RCC 7860 (cell line): Measurements from ENCODE around the gene LMOD1.

Experiments used
- DNase-seq: peaks from one replicate; pipeline ENCODE4 v3.0.0-alpha.2; 2015; ENCODE audit warnings: low spot score
- FAIRE-seq: peaks from 2 replicates; lab custom pipeline; 2012; peaks lifted over from hg19 to GRCh38; lab: Jason Lieb, UNC

Gene LMOD1

GRCh38 chr1:201895120-201895665, 51.2 kb downstream of the LMOD1 start:
- DNase-seq (no peak), FAIRE-seq (no peak)

- DNase-seq (no peak), FAIRE-seq (no peak)
Measured at GRCh38 chr1:201894343-201895119, 51.8 kb downstream of the LMOD1 start.

DNA sequence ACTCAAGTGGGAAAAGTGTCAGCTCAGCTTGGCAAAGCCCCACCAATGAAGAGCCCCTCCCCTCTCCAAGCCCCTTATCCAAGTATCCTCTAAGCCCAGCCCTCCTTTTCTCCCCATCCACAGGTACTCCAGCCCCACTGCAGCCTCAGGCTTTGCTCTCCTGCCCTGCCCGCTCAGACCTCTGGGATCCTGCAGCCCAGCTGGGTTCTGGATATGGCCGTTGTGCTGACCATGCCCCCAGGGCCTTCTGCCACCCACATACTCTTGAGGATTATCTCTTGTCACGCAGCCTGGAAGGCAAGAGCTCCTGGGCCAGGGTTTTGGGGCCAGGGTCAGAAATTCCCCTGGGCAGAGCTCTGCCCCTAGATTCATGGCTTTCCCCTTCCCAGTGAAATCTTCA, 52.9 kb downstream of the LMOD1 start:
- FAIRE-seq: no peak
- DNase-seq: no peak

DNA sequence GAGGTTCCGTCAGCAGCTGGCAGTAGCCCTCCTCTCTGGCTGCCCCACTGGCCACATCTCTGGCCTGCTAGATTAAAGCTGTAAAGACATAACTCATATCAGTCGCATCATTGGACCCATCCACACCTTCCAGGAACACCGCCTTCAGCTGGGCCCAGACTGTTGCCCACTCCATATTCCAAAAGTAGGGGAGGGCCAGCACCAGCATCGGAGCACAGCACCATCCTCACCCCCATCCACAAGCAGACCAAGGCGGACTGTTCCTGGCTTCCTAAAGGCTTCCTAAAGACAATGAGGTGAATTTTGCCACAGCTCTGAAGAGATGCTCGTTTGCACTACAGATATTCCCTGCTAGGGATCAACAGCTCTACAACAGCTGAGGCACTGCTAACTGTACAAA, 54.1 kb downstream of the LMOD1 start:
- FAIRE-seq (no peak), DNase-seq (no peak)

GRCh38 chr1:201891451-201892045, 54.8 kb downstream of the LMOD1 start:
- FAIRE-seq: no peak
- DNase-seq: no peak

GRCh38 chr1:201890806-201891450, 55.4 kb downstream of the LMOD1 start:
- DNase-seq (no peak), FAIRE-seq (no peak)

DNA sequence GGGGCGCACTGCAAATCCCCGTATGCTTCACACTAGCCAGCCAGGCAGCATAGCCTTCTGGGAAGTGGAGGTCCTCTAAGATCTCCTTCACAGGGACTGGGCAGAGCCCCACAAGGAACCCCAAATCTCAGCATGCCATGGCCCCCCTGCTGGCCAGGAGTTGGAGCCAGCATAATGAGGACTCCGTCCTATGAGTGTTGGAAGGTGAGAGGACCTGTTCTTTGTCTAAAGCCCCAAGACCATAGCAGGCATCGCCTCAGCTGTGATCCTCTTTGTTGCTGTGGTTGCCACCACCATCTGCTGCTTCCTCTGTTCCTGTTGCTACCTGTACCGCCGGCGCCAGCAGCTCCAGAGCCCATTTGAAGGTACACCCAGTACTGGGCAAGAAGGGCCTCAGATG, 56.1 kb downstream of the LMOD1 start:
- FAIRE-seq (no peak), DNase-seq (no peak)

- FAIRE-seq (no peak), DNase-seq (no peak)
Measured at GRCh38 chr1:201889090-201889968, 57.0 kb downstream of the LMOD1 start.

DNA sequence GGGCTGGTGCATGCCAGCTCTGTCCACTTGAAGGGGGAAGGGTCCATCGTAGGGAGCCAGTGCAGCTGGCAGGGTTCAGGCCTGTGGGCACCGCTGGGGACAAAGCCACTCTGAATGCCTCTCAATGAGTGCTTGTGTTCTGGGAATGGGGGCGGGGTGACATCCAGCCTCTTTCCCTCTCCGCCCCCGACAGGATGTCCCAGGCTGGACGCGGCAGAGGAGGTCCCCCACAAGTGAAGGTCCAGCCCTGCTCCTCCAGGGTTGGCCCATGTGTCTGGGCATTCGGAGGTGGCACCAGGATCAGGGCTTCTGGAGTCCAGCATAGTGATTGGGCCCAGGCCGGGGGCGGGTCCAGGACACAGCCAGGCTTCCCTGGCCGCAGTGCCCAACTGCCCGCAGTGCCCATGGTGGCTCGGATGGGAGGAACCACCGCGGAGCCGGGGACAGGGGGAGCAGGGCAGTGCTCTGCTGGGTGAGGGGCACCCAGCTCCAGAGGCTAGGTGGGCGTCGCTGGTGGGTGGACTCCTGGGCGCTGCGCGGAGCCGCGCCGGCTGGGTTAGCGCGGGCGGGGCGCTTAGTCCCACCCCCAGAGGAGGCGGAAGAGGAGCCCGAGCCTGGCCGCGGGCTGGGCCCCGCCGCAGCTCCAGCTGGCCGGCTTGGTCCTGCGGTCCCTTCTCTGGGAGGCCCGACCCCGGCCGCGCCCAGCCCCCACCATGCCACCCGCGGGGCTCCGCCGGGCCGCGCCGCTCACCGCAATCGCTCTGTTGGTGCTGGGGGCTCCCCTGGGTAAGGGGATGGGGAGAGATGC, 57.9 kb downstream of the LMOD1 start, which contains the start of gene SHISA4:
Gene SHISA4 (plus strand): TSS at position 617 of the 808 bp plus-strand sequence. CDS start 97 bp downstream, at position 714.
- DNase-seq (peak; percentile 62), FAIRE-seq (peak; percentile 56)

DNA sequence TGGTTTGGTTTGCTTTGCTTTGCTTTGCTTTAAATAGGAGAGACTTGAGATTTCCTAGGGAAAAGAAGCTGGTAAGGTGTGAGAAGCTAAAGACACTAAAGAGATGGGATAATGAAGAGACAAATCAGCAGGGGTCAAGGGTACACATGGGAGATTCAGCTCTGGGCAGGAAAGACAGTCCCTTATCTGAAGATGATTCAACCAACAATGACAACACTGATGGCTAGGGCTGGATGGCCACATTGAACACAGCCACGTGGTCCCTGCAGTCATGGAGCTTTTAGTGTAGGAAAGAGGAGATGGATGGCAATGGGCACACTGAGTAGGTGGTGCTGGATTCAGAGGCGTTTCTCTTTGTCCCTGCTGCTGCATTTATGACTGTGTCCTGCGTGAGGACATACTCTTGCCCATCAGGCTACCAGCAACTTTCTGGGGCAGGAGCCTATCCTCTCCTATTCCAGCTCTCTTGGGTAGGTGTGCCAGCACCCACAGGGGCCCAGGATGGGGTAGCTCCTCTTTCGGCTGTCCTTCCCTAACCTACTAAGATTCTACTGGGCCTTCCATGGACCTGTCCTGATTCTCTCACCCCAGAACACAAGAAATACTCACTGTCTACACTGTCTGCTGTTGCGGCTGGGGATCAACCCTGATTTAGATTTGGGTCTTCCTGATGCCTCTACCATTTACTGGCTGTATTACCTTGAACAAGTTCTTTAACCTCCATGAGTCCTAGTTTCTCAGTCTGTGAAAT, 59.1 kb downstream of the LMOD1 start:
- DNase-seq (no peak), FAIRE-seq (no peak)

GRCh38 chr1:201886103-201886885, 60.1 kb downstream of the LMOD1 start:
- FAIRE-seq: no peak
- no peak for DNase-seq

GRCh38 chr1:201885531-201886075, 60.7 kb downstream of the LMOD1 start:
- DNase-seq (peak; percentile 30), FAIRE-seq (no peak)

- FAIRE-seq: no peak
- no peak for DNase-seq
Measured at GRCh38 chr1:201884425-201884824, 61.9 kb downstream of the LMOD1 start.

DNA sequence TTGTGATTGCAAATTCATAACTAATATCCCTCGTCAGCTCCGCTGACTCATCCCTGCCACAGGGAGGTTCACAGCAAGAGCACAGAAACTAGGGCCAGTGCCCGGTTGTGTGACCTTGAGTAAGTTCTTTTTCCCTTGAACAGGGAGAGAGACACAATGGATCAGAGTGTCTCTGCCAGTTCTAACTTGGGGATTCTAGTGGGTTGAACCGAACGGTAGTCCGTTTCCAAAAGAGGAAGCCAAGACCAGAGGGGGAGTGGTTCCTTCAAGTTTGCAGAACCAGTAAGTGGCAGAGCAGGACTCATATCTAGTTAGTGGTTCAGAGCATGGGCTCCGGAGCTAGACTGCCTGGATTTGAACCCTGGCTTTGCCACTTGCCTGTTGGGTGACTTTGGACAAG, 62.6 kb downstream of the LMOD1 start:
- DNase-seq (no peak), FAIRE-seq (peak; percentile 69)

DNA sequence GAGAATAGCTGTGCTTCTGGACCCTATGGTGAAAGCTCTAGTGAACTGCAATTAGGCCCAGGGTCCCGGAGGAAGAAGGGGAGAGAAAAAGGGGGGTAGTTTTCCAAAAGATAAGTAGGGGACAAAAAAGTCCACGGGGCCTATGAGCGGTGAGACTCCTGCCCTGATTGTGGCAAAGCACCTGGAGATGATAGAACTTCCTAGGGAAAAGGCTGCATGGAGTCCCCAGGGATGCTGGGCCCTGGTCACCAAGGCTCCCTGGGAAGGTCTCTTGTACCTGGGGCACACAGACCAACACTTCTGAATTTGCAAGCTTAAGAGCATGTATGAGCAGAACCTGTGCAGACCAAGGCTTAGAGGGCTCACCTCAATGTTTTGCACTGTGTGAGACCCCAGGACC, 63.1 kb downstream of the LMOD1 start:
- DNase-seq: no peak
- FAIRE-seq: no peak

DNA sequence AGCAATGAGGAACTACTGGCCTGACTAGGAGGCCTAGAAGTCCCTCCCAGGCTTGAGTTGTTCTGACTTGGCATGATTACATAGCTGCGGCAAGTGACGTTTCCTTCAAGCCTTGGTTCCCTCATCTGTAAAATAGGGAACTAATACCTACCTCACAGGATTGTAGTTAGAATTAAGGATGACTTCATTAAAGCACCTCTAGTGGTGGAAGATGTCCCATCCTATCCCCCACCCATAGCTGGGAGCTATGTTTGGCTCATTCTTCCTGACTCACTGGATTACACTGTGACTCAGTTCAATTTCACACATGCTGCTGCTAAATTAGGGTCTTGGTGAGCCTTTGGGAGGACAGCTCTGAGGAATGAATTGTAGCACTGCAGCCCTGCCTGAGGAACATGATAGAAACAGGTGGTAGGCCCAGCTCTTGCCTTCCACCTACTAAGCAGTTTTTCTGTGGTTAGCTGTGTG, 63.6 kb downstream of the LMOD1 start:
- FAIRE-seq (peak; percentile 41), DNase-seq (peak; percentile 68)

GRCh38 chr1:201881617-201882016, 64.7 kb downstream of the LMOD1 start:
- FAIRE-seq (no peak), DNase-seq (no peak)
